Measurements from ENCODE around the gene ZNF202.
"Not testable (repeated sequence)": the region's sequence is repeated elsewhere in the genome, so short reads cannot be mapped to it uniquely, and the experiment has no call there.

The ZNF202 gene

DNA sequence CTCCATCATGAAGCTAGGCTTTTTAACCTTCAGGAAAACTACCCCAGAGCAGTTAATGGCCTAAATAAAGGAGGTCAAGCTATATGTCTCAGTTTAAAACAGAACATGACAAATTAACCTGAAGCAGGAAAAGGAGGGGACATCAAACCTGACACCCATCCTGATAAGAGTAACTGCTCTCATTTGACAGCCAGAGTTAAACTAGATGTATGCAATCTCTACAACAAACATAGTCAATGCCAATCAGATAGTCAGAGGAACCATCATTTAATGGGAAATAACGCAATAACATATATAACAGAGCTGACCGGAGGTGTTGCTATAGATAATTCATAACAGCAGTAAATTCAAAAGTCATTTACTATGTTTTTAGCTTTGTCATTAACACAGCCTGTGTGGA, 3.1 kb downstream of the ZNF202 start:
- no peak for DNase-seq

DNA sequence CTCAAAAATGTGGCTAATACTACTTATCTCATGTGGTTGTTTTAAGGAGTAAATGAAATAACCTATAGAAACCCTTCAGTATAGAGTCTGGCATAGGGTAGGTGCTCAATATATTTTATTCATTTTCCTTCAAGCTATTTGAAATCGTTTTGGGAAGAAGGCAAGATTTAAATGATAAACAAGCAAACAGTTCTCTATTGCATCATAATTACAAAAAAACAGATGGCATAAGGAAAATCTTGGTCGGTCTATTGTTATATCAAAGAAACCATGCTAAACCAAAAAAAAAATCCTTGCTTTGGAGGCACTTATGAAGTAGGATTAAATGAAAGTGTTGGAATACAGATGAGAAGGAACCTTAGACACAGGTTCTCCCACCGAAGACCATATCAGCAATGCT, 4.7 kb downstream of the ZNF202 start:
- DNase-seq = no peak

DNA sequence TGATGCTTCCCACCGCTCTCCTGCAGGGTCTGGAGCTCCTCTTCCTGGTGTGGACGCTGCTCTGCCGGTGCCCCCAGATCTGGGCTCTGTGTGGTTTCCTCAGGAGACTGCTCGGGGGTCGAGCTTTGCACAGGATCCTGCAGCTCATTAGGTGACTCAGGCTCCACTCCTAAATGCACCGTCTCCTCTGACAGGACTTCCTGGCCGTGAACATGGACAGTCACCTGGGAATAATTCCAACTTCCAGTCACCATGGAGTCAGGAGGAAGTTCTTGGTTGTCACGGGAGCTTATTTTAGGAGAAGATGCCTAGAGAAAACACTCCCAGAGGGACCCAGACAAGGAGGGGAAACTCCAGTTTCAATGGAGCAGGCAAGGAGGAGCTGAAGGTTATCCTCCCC, 11.9 kb downstream of the ZNF202 start:
- no peak for DNase-seq

DNA sequence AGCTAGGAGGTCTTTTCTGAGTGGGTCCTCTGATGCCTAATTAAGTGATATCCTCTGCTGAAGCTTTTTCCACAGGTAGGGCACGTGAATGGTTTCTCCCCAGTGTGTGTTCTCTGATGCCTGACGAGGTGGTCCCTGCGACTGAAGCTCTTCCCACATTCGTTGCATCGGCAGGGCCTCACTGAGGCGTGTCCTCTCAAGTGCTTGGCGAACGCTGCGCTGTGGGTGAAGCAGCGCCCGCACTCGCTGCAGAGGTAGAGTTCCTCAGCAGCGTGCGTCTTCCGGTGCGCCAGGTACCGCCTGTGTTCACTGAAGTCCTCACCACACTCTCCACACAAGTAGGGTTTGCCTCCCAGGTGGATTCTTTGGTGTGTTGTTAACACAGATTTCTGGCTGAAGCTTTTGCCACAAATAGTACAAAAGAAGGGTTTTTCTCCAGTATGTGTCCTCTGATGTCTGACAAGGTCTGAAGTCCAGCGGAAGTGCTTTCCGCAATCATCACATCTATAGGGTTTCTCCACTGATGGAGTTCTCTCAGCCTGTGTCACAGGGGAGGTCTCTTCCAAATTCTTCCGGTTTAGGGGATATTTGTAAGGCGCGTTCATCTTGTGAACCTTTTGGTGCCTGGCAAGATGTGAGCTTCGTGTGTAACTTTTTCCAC, 15.3 kb downstream of the ZNF202 start:
- no peak for DNase-seq

DNA sequence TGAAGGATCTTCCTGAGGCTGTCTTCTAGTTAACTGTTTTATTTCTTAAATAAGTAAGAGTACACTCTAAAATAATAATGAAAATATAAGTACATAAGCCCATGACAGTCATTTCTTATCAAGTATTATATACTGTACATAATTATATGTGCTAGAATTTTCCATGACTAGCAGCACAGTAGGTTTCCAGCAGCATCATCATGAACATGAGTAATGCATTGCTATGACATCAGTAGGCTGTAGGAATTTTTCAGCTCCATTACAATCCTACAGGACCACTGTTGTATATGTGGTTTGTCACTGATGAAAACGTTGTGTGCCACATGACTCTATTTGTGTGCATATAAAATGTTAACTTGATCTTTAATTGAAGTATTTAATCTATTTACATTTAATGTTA, 22.0 kb downstream of the ZNF202 start:
- DNase-seq = no peak

GRCh38 chr11:123718469-123718868, 23.0 kb downstream of the ZNF202 start:
- DNase-seq = no peak

DNA sequence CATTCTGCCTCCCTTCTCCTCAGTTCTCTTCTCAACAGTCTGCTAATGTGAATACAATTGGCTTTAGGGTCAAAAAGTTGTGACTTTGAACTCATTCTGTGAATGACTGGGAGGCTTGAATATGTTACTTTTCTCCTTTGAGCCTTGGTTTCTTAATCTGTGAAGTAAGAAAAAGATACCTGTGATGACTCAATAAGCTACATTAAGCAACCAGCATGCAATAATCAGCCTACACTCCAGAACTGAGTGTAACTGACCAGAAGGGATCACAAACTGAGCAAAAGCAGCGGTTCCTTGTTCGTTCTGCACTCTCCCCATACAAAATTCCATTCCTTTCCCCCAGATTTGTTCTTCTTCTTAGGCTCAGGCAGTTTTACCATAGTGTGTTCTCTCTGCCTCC, 23.4 kb downstream of the ZNF202 start:
- no peak for DNase-seq

DNA sequence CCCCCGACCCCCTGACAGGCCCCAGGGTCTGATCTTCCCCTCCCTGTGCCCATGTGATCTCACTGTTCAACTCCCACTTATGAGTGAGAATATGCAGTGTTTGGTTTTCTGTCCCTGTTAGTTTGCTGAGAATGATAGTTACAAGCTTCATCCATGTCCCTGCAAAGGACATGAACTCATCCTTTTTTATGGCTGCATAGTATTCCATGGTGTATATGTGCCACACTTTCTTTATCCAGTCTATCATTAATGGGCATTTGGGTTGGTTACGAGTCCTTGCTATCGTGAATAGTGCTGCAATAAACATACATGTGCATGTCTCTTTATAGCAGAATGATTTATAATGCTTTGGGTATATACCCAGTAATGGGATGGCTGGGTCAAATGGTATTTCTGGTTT, 28.8 kb downstream of the ZNF202 start:
- not testable (repeated sequence) for DNase-seq

GRCh38 chr11:123707606-123708205, 33.8 kb downstream of the ZNF202 start:
- peak; percentile 78 for DNase-seq

GRCh38 chr11:123707206-123707605, 34.3 kb downstream of the ZNF202 start:
- DNase-seq = no peak

- DNase-seq = no peak
Measured at GRCh38 chr11:123704341-123704740, 37.1 kb downstream of the ZNF202 start.

DNA sequence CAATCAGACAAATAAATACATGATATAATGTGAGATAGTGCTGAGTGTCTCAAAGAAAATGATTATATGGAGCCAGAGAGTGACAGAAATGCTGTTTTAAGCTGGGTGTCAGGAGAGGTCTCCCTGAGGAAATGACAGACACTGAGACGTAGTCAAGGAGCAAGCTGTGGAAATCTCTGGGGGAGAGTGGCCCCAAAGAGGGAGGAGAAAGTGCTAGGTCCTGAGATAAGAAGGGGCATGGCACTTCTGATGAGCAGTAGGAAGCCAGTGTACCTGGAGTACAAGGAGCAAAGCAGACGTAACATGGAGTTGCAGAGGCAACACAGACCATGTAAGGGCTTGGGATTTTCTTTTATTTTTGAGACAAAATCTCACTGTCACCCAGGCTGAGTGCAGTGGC, 38.8 kb downstream of the ZNF202 start:
- DNase-seq = no peak

- no peak for DNase-seq
Measured at GRCh38 chr11:123702139-123702538, 39.3 kb downstream of the ZNF202 start.

- no peak for DNase-seq
Measured at GRCh38 chr11:123700772-123701171, 40.7 kb downstream of the ZNF202 start.

DNA sequence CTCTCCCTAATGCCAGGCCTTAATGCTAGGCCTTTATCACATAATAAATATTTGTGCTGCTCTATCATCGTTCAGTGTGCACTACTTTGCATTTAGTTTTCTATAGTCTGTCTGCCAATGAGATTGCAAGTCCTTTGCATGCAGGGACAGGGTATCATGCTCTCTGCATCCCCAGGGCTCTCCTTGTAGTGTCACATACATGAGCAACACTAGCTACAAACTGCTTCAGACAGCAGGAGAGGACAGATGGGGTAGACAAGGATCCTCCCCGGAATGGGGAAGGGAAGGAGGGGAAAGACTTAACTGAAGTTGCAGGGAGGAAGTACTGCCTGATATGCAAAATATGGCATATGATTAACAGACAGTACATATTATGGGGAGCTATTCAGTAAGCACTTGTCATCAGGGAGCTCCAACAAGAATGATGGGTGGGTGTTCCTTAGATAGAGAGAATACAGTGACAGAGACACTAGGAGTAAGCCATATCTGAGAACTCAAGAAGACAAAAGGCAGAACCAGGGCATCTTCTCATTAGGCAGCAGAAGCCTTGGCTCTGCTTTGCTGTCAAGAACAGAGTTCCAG, 42.8 kb downstream of the ZNF202 start:
- DNase-seq = no peak

DNA sequence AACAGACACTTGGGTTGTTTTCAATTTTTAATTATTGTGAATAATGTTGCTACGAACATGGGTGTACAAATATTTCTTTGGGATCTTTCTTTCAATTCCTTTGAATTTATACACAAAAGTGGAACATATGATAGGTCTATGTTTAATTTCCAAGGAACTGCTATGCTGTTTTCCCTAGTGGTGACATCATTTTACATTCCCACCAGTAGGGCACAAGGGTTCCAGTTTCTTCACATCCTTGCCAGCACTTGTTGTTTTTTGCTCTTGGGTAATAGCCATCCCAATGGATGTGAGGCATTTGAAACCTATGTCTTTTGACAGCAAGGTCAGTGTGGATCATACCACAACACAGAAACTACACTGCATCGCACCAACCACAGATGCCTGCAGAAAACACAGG, 45.3 kb downstream of the ZNF202 start:
- DNase-seq = no peak

GRCh38 chr11:123695231-123695630, 46.2 kb downstream of the ZNF202 start:
- DNase-seq = no peak

DNA sequence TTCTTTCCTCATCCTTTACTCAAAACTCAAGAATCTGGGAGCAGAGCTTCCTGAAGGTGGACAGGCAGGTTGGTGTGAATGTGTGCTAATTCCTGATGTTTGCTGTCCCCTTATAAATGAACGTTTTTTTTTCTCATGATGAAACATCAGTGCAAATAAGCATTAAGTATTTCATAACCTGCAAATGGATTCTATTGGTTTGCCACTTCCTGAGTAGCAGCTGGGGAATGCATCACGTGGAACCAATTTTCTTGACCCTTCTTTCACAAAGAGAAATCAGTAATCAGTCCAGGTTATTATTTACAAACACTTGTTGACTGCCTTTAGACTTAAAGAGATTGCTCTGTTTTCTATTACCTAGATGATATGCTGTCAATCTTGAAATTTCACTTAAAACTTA, 46.9 kb downstream of the ZNF202 start:
- peak; percentile 16 for DNase-seq

DNA sequence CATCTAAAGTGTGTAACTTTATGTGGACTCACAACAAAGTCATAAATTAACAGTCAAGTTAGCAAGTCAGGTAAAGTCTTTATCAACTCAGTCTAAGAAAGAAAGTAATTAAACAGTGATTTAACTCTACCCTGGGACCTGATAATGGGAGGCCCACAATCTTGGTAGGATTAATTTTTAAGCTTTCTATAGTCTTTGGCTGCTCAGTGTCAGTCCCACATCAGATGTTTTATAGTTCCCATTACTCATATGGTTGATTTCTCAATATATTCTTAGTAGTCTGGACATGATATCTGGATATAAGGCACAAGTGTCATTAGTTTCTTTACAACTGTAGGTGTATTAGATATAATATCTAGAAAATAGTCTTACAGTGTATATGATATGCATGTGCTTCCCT, 48.5 kb downstream of the ZNF202 start:
- no peak for DNase-seq

- no peak for DNase-seq
Measured at GRCh38 chr11:123690485-123690884, 51.0 kb downstream of the ZNF202 start.

DNA sequence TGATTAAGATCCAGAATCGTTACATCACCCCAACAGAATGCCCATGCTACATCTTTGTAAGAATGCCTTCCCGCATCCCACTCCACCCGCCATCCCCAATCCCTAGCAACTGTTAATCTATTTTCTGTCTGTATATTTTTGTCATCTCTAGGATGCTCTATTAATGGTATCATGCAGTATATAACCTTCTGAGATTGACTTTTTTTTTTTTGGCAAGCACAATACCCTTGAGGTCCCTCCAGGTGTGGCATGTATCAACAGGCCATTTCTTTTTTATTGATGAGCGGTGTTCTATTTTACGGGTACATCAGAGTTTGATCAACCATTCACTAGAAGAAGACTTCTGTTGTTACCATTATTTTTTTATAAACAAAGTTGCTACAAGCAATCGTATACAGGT, 56.9 kb downstream of the ZNF202 start:
- no peak for DNase-seq

DNA sequence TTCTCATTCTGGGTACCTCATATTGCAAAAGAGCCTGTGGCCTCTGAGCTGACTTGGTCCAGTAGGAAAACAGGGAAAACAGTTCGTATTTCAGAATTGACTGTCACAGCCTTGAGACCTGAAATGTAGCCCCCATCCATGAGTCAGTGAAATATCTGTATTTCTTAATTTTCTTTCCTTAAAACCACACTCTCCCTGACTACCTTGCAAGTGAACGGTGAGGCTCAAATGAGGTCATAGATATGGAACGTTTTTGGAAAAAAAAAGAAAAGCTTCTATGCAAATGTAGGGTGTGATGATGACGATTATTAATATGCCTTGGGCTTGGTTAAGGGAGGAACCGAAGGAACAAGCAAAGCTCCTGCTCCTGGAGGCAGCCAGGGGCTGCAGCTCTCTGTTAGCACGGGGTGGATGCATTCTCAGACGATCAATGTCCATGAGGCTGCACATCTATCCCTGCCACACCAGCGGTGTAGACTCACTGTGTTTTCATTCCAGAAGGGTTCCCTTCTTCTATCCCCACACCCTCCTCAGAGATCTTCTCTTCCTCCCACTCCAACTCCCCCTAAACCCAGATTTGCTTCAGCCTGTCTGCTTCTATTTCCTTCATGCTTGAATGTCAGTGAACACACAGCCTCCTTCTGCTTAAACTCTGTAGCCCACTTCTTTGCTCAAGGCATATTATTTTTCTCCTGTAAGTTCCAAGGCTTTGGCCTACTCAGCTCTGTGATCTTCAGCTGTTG, 57.9 kb downstream of the ZNF202 start:
- DNase-seq = no peak

DNA sequence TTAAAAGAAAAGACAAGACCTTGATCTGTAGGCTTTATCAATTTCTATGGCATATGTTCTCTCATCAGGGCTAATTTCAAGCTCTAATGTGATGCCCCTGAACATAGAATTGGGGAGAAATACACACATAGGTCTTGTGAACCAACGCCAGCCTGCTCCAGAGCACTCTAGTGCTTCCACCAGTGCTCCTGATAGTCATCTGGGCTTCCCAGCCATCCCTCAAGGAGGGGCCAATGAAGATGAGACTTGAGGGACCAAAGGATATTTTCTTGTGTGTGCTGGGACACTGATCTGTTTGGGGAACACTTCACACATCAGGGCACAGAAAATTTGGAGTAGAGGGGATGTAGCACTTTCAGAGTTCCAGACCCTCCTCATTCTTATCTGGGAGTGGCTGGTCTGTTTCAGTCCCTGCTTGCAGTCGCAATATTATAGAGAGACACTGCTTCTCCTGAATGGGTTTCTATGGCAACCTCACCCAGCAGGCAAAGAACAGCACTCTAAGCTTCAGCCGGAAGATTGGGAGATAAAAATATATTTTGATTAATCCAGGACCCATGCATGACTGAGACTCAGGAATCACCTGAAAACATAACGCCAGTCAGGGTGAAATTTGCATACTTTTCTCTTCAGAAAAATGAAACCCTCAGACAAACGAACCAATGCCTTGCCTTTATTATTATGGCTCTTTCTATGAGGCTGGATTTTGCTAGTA, 58.6 kb downstream of the ZNF202 start:
- no peak for DNase-seq

Measured in hematopoietic multipotent progenitor cell treated with erythropoietin and hydrocortisone succinate and interleukin-3 and kit ligand, for 4 days (in vitro differentiated cells).